H9 (cell line): Measurements from ENCODE around the gene XBP1. TPM values are rescaled to one million over a fixed set of nuclear protein-coding genes. Genes with fewer than 3 reads are reported as not detected.
A peak's percentile ranks its signal among the peaks of the same experiment; 100 is the strongest.

ENCODE experiments used
- DNase-seq: peaks from one replicate; pipeline ENCODE4 v3.0.0-alpha.2; 2017
- H2AFZ ChIP-seq: one replicate; pipeline ENCODE4 v1.6.1; 2013; ENCODE audit warnings: mild to moderate bottlenecking, low read length, control low read depth, moderate library complexity
- H2AK5ac ChIP-seq: 2 replicates; pipeline ENCODE4 v1.6.1; 2013; ENCODE audit warnings: low read length, control low read depth, mixed read lengths; ENCODE audit not compliant: insufficient read length
- H2BK120ac ChIP-seq: one replicate; pipeline ENCODE4 v1.6.1; 2013; ENCODE audit warnings: low read depth, mild to moderate bottlenecking, low read length, control low read depth, inconsistent platforms; ENCODE audit not compliant: poor library complexity, severe bottlenecking
- H2BK12ac ChIP-seq: 2 replicates; pipeline ENCODE4 v1.6.1; 2013; ENCODE audit warnings: low read length, control low read depth, mixed read lengths, low read depth; ENCODE audit not compliant: insufficient read length
- H2BK15ac ChIP-seq: 2 replicates; pipeline ENCODE4 v1.6.1; 2013; ENCODE audit warnings: low read depth, low read length, control low read depth
- H2BK20ac ChIP-seq: one replicate; pipeline ENCODE4 v1.6.1; 2013; ENCODE audit warnings: low read depth, mild to moderate bottlenecking, low read length, control low read depth, inconsistent platforms; ENCODE audit not compliant: poor library complexity, severe bottlenecking
- H2BK5ac ChIP-seq: 2 replicates; pipeline ENCODE4 v1.6.1; 2013; ENCODE audit warnings: low read length, control low read depth, mixed read lengths; ENCODE audit not compliant: insufficient read length
- H3K14ac ChIP-seq: 2 replicates; pipeline ENCODE4 v1.6.1; 2013; ENCODE audit warnings: low read length, control low read depth; ENCODE audit not compliant: insufficient read depth
- H3K18ac ChIP-seq: 2 replicates; pipeline ENCODE4 v1.6.1; 2013; ENCODE audit warnings: low read depth, mild to moderate bottlenecking, mixed read lengths, low read length, control low read depth; ENCODE audit not compliant: insufficient read length
- H3K23ac ChIP-seq: 2 replicates; pipeline ENCODE4 v1.6.1; 2013; ENCODE audit warnings: low read length, control low read depth, mixed read lengths, low read depth; ENCODE audit not compliant: insufficient read length
- H3K23me2 ChIP-seq: 2 replicates; pipeline ENCODE4 v1.6.1; 2013; ENCODE audit warnings: low read depth, mild to moderate bottlenecking, mixed read lengths, low read length, control low read depth; ENCODE audit not compliant: insufficient read length, poor library complexity, severe bottlenecking
- H3K27ac ChIP-seq: 2 replicates; pipeline ENCODE4 v1.5.1; 2013; ENCODE audit warnings: low read length, control low read depth, mixed read lengths, low read depth; ENCODE audit not compliant: insufficient read length
- H3K27me3 ChIP-seq: 2 replicates; pipeline ENCODE4 v1.6.1; 2013; ENCODE audit warnings: low read length, control low read depth, inconsistent platforms; ENCODE audit not compliant: insufficient read depth
- H3K4ac ChIP-seq: 2 replicates; pipeline ENCODE4 v1.6.1; 2013; ENCODE audit warnings: low read depth, mild to moderate bottlenecking, control low read depth, inconsistent platforms, low read length, moderate library complexity
- H3K4me1 ChIP-seq: 2 replicates; pipeline ENCODE4 v1.6.1; 2013; ENCODE audit warnings: low read length, control low read depth, inconsistent platforms; ENCODE audit not compliant: insufficient read depth
- H3K4me2 ChIP-seq: 2 replicates; pipeline ENCODE4 v1.6.1; 2013; ENCODE audit warnings: low read length, control low read depth, mixed read lengths; ENCODE audit not compliant: insufficient read length, insufficient read depth
- H3K56ac ChIP-seq: 2 replicates; pipeline ENCODE4 v1.6.1; 2013; ENCODE audit warnings: low read depth, mild to moderate bottlenecking, mixed read lengths, low read length, control low read depth; ENCODE audit not compliant: insufficient read length
- H3K79me1 ChIP-seq: 2 replicates; pipeline ENCODE4 v1.6.1; 2013; ENCODE audit warnings: low read depth, mild to moderate bottlenecking, moderate library complexity, low read length, control low read depth, inconsistent platforms; ENCODE audit not compliant: insufficient read depth, poor library complexity, severe bottlenecking
- H3K79me2 ChIP-seq: 2 replicates; pipeline ENCODE4 v1.6.1; 2013; ENCODE audit warnings: low read length, control low read depth, inconsistent platforms; ENCODE audit not compliant: insufficient read depth
- H3K9ac ChIP-seq: 2 replicates; pipeline ENCODE4 v1.6.1; 2013; ENCODE audit warnings: low read length, control low read depth, mixed read lengths; ENCODE audit not compliant: insufficient read length; ENCODE audit errors: extremely low read depth
- H3K9me3 ChIP-seq: one replicate; pipeline ENCODE4 v1.6.1; 2013; ENCODE audit warnings: low read depth, low read length, inconsistent platforms; ENCODE audit not compliant: control insufficient read depth
- H3T11ph ChIP-seq: one replicate; pipeline ENCODE4 v1.6.1; 2013; ENCODE audit warnings: mild to moderate bottlenecking, low read length, control low read depth, inconsistent platforms
- H4K20me1 ChIP-seq: one replicate; pipeline ENCODE4 v1.6.1; 2013; ENCODE audit not compliant: control insufficient read depth, insufficient read length, insufficient read depth
- H4K5ac ChIP-seq: 2 replicates; pipeline ENCODE4 v1.6.1; 2013; ENCODE audit warnings: low read depth, mild to moderate bottlenecking, mixed read lengths, low read length, control low read depth; ENCODE audit not compliant: insufficient read length
- H4K8ac ChIP-seq: replicated peaks from 2 replicates; pipeline ENCODE4 v1.6.1; 2013; ENCODE audit warnings: low read length, control low read depth, mixed read lengths, low read depth; ENCODE audit not compliant: insufficient read length
- H4K91ac ChIP-seq: 2 replicates; pipeline ENCODE4 v1.6.1; 2013; ENCODE audit warnings: low read depth, mild to moderate bottlenecking, moderate library complexity, mixed read lengths, low read length, control low read depth; ENCODE audit not compliant: insufficient read length
- H3K27ac Mint-ChIP-seq, 3 experiments: 2 replicates in 2 of 3; 3 replicates in 1 of 3; pipeline ENCODE4 v1.8.0; 2020 to 2021; ENCODE audit warnings: mixed read lengths in 3 of 3, mild to moderate bottlenecking in 1 of 3, moderate library complexity in 1 of 3
- H3K27me3 Mint-ChIP-seq: 2 replicates; pipeline ENCODE4 v1.8.0; 2021; ENCODE audit warnings: low read depth, mild to moderate bottlenecking, moderate library complexity, mixed read lengths
- H3K36me3 Mint-ChIP-seq, 3 experiments: 2 replicates in 2 of 3; 3 replicates in 1 of 3; pipeline ENCODE4 v1.8.0; 2020 to 2021; ENCODE audit warnings: low read depth in 3 of 3, mixed read lengths in 3 of 3; ENCODE audit not compliant: insufficient read depth in 1 of 3
- H3K4me1 Mint-ChIP-seq, 2 experiments: 2 replicates each; pipeline ENCODE4 v1.8.0; 2020; ENCODE audit warnings: mixed read lengths in 2 of 2
- H3K4me3 Mint-ChIP-seq, 2 experiments: 2 replicates in 1 of 2; 3 replicates in 1 of 2; pipeline ENCODE4 v1.8.0; 2020 to 2021; ENCODE audit warnings: mild to moderate bottlenecking in 2 of 2, mixed read lengths in 2 of 2, moderate library complexity in 1 of 2
- H3K9me3 Mint-ChIP-seq, 2 experiments: 2 replicates in 1 of 2; 3 replicates in 1 of 2; pipeline ENCODE4 v1.8.0; 2020; ENCODE audit warnings: mild to moderate bottlenecking in 2 of 2, mixed read lengths in 2 of 2, moderate library complexity in 1 of 2
- WGBS: extraction: QIAGEN DNeasy Blood & Tissue Kit; methylation state at CpG from one replicate; pipeline ENCODE4 v1.1.7; 2013; ENCODE audit warnings: missing lambda C conversion rate, low lambda C conversion rate, mixed read lengths; ENCODE audit not compliant: insufficient read length; ENCODE audit errors: extremely low coverage; 5-methylcytosine and 5-hydroxymethylcytosine counted together
- total RNA-seq: library from RNA; stranded (reverse); gene quantifications from 2 replicates; pipeline ENCODE4 v1.2.1, GENCODE V29; 2021
- TF ChIP-seq, protein P1 (sequence below): fragments of 200-600 bp; sonication (generic); conservative IDR thresholded peaks from 3 replicates; pipeline ENCODE4 v1.8.0; 2021; ENCODE audit warnings: antibody characterized with exemption, mild to moderate bottlenecking

The XBP1 gene
- total RNA-seq, 1 experiment from 2014 or later = 114 TPM

DNA sequence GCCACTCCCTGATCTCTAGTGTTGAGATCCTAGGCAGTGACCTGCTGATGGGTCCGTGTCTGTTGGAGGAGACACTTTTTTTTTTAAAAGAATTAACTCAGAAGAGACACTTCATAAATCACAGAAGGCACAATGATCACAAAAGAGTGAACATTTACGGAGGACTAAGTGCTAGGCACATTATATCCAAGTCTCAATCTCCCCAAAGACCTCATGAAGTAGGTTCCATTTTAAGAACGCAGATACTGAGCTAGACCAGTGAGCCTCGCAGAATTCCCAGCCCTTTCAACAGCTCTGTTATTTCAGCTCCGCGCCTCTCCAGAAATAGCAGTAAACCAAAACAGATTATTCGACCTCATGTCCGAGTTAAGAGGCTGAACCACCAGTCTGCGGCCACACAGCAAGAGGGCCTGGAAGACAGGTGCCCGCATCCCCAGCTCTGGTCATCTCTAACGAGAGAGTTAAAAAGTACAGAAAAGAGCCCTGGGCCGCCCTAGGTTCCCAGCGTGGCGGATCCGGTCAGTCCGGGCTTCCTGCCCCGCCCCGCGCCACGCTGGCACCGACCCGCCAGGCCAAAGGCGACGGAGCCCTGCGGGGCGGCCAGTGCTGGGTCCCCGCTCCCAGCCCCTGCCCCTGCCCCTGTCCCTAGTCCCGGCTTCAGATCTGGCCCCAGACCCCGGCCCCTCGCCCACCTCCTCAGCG is 612 bp downstream of the XBP1 start:
- no peaks in the 10 kb centered on the region; a peak in 1 of 5 replicates for H3K9me3 Mint-ChIP-seq
- Histone ChIP-seq H3K4me1 (no peaks in the 10 kb centered on the region; the same call in 1 of the 2 replicates), H2AFZ (no peak overlapping the region), H2BK15ac (no peak overlapping the region), H3K4me2 (peak overlapping the region; percentile 97), H4K8ac (peak overlapping the region; percentile 13), H4K91ac (peak overlapping the region; percentile 44), H3K23ac (peak overlapping the region; percentile 9), H3K9ac (peak overlapping the region; percentile 99), H3T11ph (no peak overlapping the region), H4K5ac (peak overlapping the region; percentile 88), H3K14ac (peak overlapping the region; percentile 98), H3K27me3 (no peaks in the 10 kb centered on the region), H2BK20ac (no peak overlapping the region), H2BK12ac (peak overlapping the region; percentile 17), H4K20me1 (no peaks in the 10 kb centered on the region), H3K9me3 (no peaks in the 10 kb centered on the region), H3K27ac (peak overlapping the region; percentile 58), H3K18ac (peak overlapping the region; percentile 94), H3K23me2 (peaks cover 15% of the 10 kb centered on the region), H3K79me2 (peaks cover 7% of the 10 kb centered on the region; the same call in 1 of the 2 replicates), H2BK5ac (peak overlapping the region; percentile 55), H3K56ac (peak overlapping the region; percentile 65), H3K4ac (peak overlapping the region; percentile 76; the same call in 1 of the 2 replicates), H2BK120ac (no peak overlapping the region), H3K79me1 (no peaks in the 10 kb centered on the region), H2AK5ac (no peak overlapping the region)
- no CpG with 5 or more reads among the region's 31 CpGs for WGBS
- H3K36me3 Mint-ChIP-seq = peaks cover 36 to 47% (median 45%) of the 10 kb centered on the region in 3 experiments
- DNase-seq = peak; percentile 46
- peak overlapping the region; percentile 87 to 94 for H3K4me3 Mint-ChIP-seq
- TF ChIP-seq, protein P1, sequence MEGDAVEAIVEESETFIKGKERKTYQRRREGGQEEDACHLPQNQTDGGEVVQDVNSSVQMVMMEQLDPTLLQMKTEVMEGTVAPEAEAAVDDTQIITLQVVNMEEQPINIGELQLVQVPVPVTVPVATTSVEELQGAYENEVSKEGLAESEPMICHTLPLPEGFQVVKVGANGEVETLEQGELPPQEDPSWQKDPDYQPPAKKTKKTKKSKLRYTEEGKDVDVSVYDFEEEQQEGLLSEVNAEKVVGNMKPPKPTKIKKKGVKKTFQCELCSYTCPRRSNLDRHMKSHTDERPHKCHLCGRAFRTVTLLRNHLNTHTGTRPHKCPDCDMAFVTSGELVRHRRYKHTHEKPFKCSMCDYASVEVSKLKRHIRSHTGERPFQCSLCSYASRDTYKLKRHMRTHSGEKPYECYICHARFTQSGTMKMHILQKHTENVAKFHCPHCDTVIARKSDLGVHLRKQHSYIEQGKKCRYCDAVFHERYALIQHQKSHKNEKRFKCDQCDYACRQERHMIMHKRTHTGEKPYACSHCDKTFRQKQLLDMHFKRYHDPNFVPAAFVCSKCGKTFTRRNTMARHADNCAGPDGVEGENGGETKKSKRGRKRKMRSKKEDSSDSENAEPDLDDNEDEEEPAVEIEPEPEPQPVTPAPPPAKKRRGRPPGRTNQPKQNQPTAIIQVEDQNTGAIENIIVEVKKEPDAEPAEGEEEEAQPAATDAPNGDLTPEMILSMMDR = no peak
- H3K27me3 Mint-ChIP-seq = no peaks in the 10 kb centered on the region
- H3K4me1 Mint-ChIP-seq = peaks cover 16 to 28% of the 10 kb centered on the region in 2 experiments
- H3K27ac Mint-ChIP-seq = peak overlapping the region; percentile 87 to 98 (median 94)
